H9 (cell line): Measurements from ENCODE around the gene CUEDC1. TPM values are rescaled to one million over a fixed set of nuclear protein-coding genes. Genes with fewer than 3 reads are reported as not detected.
A peak's percentile ranks its signal among the peaks of the same experiment; 100 is the strongest.

ENCODE experiments used
- DNase-seq: peaks from one replicate; pipeline ENCODE4 v3.0.0-alpha.2; 2017
- H2AFZ ChIP-seq: one replicate; pipeline ENCODE4 v1.6.1; 2013; ENCODE audit warnings: mild to moderate bottlenecking, low read length, control low read depth, moderate library complexity
- H2AK5ac ChIP-seq: 2 replicates; pipeline ENCODE4 v1.6.1; 2013; ENCODE audit warnings: low read length, control low read depth, mixed read lengths; ENCODE audit not compliant: insufficient read length
- H2BK120ac ChIP-seq: one replicate; pipeline ENCODE4 v1.6.1; 2013; ENCODE audit warnings: low read depth, mild to moderate bottlenecking, low read length, control low read depth, inconsistent platforms; ENCODE audit not compliant: poor library complexity, severe bottlenecking
- H2BK12ac ChIP-seq: 2 replicates; pipeline ENCODE4 v1.6.1; 2013; ENCODE audit warnings: low read length, control low read depth, mixed read lengths, low read depth; ENCODE audit not compliant: insufficient read length
- H2BK15ac ChIP-seq: 2 replicates; pipeline ENCODE4 v1.6.1; 2013; ENCODE audit warnings: low read depth, low read length, control low read depth
- H2BK20ac ChIP-seq: one replicate; pipeline ENCODE4 v1.6.1; 2013; ENCODE audit warnings: low read depth, mild to moderate bottlenecking, low read length, control low read depth, inconsistent platforms; ENCODE audit not compliant: poor library complexity, severe bottlenecking
- H2BK5ac ChIP-seq: 2 replicates; pipeline ENCODE4 v1.6.1; 2013; ENCODE audit warnings: low read length, control low read depth, mixed read lengths; ENCODE audit not compliant: insufficient read length
- H3K14ac ChIP-seq: 2 replicates; pipeline ENCODE4 v1.6.1; 2013; ENCODE audit warnings: low read length, control low read depth; ENCODE audit not compliant: insufficient read depth
- H3K18ac ChIP-seq: 2 replicates; pipeline ENCODE4 v1.6.1; 2013; ENCODE audit warnings: low read depth, mild to moderate bottlenecking, mixed read lengths, low read length, control low read depth; ENCODE audit not compliant: insufficient read length
- H3K23ac ChIP-seq: 2 replicates; pipeline ENCODE4 v1.6.1; 2013; ENCODE audit warnings: low read length, control low read depth, mixed read lengths, low read depth; ENCODE audit not compliant: insufficient read length
- H3K23me2 ChIP-seq: 2 replicates; pipeline ENCODE4 v1.6.1; 2013; ENCODE audit warnings: low read depth, mild to moderate bottlenecking, mixed read lengths, low read length, control low read depth; ENCODE audit not compliant: insufficient read length, poor library complexity, severe bottlenecking
- H3K27ac ChIP-seq: 2 replicates; pipeline ENCODE4 v1.5.1; 2013; ENCODE audit warnings: low read length, control low read depth, mixed read lengths, low read depth; ENCODE audit not compliant: insufficient read length
- H3K27me3 ChIP-seq: 2 replicates; pipeline ENCODE4 v1.6.1; 2013; ENCODE audit warnings: low read length, control low read depth, inconsistent platforms; ENCODE audit not compliant: insufficient read depth
- H3K4ac ChIP-seq: 2 replicates; pipeline ENCODE4 v1.6.1; 2013; ENCODE audit warnings: low read depth, mild to moderate bottlenecking, control low read depth, inconsistent platforms, low read length, moderate library complexity
- H3K4me1 ChIP-seq: 2 replicates; pipeline ENCODE4 v1.6.1; 2013; ENCODE audit warnings: low read length, control low read depth, inconsistent platforms; ENCODE audit not compliant: insufficient read depth
- H3K4me2 ChIP-seq: 2 replicates; pipeline ENCODE4 v1.6.1; 2013; ENCODE audit warnings: low read length, control low read depth, mixed read lengths; ENCODE audit not compliant: insufficient read length, insufficient read depth
- H3K56ac ChIP-seq: 2 replicates; pipeline ENCODE4 v1.6.1; 2013; ENCODE audit warnings: low read depth, mild to moderate bottlenecking, mixed read lengths, low read length, control low read depth; ENCODE audit not compliant: insufficient read length
- H3K79me1 ChIP-seq: 2 replicates; pipeline ENCODE4 v1.6.1; 2013; ENCODE audit warnings: low read depth, mild to moderate bottlenecking, moderate library complexity, low read length, control low read depth, inconsistent platforms; ENCODE audit not compliant: insufficient read depth, poor library complexity, severe bottlenecking
- H3K79me2 ChIP-seq: 2 replicates; pipeline ENCODE4 v1.6.1; 2013; ENCODE audit warnings: low read length, control low read depth, inconsistent platforms; ENCODE audit not compliant: insufficient read depth
- H3K9ac ChIP-seq: 2 replicates; pipeline ENCODE4 v1.6.1; 2013; ENCODE audit warnings: low read length, control low read depth, mixed read lengths; ENCODE audit not compliant: insufficient read length; ENCODE audit errors: extremely low read depth
- H3K9me3 ChIP-seq: one replicate; pipeline ENCODE4 v1.6.1; 2013; ENCODE audit warnings: low read depth, low read length, inconsistent platforms; ENCODE audit not compliant: control insufficient read depth
- H3T11ph ChIP-seq: one replicate; pipeline ENCODE4 v1.6.1; 2013; ENCODE audit warnings: mild to moderate bottlenecking, low read length, control low read depth, inconsistent platforms
- H4K20me1 ChIP-seq: one replicate; pipeline ENCODE4 v1.6.1; 2013; ENCODE audit not compliant: control insufficient read depth, insufficient read length, insufficient read depth
- H4K5ac ChIP-seq: 2 replicates; pipeline ENCODE4 v1.6.1; 2013; ENCODE audit warnings: low read depth, mild to moderate bottlenecking, mixed read lengths, low read length, control low read depth; ENCODE audit not compliant: insufficient read length
- H4K8ac ChIP-seq: replicated peaks from 2 replicates; pipeline ENCODE4 v1.6.1; 2013; ENCODE audit warnings: low read length, control low read depth, mixed read lengths, low read depth; ENCODE audit not compliant: insufficient read length
- H4K91ac ChIP-seq: 2 replicates; pipeline ENCODE4 v1.6.1; 2013; ENCODE audit warnings: low read depth, mild to moderate bottlenecking, moderate library complexity, mixed read lengths, low read length, control low read depth; ENCODE audit not compliant: insufficient read length
- H3K27ac Mint-ChIP-seq, 3 experiments: 2 replicates in 2 of 3; 3 replicates in 1 of 3; pipeline ENCODE4 v1.8.0; 2020 to 2021; ENCODE audit warnings: mixed read lengths in 3 of 3, mild to moderate bottlenecking in 1 of 3, moderate library complexity in 1 of 3
- H3K27me3 Mint-ChIP-seq: 2 replicates; pipeline ENCODE4 v1.8.0; 2021; ENCODE audit warnings: low read depth, mild to moderate bottlenecking, moderate library complexity, mixed read lengths
- H3K36me3 Mint-ChIP-seq, 3 experiments: 2 replicates in 2 of 3; 3 replicates in 1 of 3; pipeline ENCODE4 v1.8.0; 2020 to 2021; ENCODE audit warnings: low read depth in 3 of 3, mixed read lengths in 3 of 3; ENCODE audit not compliant: insufficient read depth in 1 of 3
- H3K4me1 Mint-ChIP-seq, 2 experiments: 2 replicates each; pipeline ENCODE4 v1.8.0; 2020; ENCODE audit warnings: mixed read lengths in 2 of 2
- H3K4me3 Mint-ChIP-seq, 2 experiments: 2 replicates in 1 of 2; 3 replicates in 1 of 2; pipeline ENCODE4 v1.8.0; 2020 to 2021; ENCODE audit warnings: mild to moderate bottlenecking in 2 of 2, mixed read lengths in 2 of 2, moderate library complexity in 1 of 2
- H3K9me3 Mint-ChIP-seq, 2 experiments: 2 replicates in 1 of 2; 3 replicates in 1 of 2; pipeline ENCODE4 v1.8.0; 2020; ENCODE audit warnings: mild to moderate bottlenecking in 2 of 2, mixed read lengths in 2 of 2, moderate library complexity in 1 of 2
- WGBS: extraction: QIAGEN DNeasy Blood & Tissue Kit; methylation state at CpG from one replicate; pipeline ENCODE4 v1.1.7; 2013; ENCODE audit warnings: missing lambda C conversion rate, low lambda C conversion rate, mixed read lengths; ENCODE audit not compliant: insufficient read length; ENCODE audit errors: extremely low coverage; 5-methylcytosine and 5-hydroxymethylcytosine counted together
- total RNA-seq: library from RNA; stranded (reverse); gene quantifications from 2 replicates; pipeline ENCODE4 v1.2.1, GENCODE V29; 2021
- TF ChIP-seq, protein P1 (sequence below): fragments of 200-600 bp; sonication (generic); conservative IDR thresholded peaks from 3 replicates; pipeline ENCODE4 v1.8.0; 2021; ENCODE audit warnings: antibody characterized with exemption, mild to moderate bottlenecking

CUEDC1 gene
- total RNA-seq, 1 experiment from 2014 or later, result 7.3 TPM

DNA sequence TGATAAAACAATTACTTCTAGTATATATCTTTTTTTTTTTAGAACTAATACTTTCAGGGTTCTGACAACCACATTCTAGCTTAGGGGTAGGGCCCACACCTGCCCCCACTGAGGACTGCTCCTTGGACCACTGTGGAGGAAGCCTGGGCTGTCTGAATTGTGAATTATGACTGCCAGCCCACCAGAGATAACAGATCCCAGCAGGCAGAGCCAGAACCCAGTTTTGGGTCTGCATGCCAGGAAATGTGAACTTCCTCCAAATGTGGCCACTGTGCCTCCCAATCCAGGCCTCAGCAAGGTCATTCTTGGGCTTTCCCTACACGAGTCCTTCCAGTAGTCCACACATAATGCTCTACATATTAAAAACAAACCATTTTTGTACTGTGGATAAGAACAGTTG is 16.9 kb upstream of the CUEDC1 start:
- DNase-seq, result no peak
- peak overlapping the region in 1 of 3 experiments; percentile 87; a peak in 3 of 7 replicates for H3K27ac Mint-ChIP-seq
- no CpG with 5 or more reads among the region's 1 CpG for WGBS

More for the DNA sequence above, 16.9 kb upstream of the CUEDC1 start:
- Histone ChIP-seq H3K27ac (no peak overlapping the region), H3K23me2 (no peaks in the 10 kb centered on the region), H3K23ac (no peak overlapping the region), H3K18ac (no peak overlapping the region), H3K9ac (no peak overlapping the region), H3K4me1 (peaks cover 2% of the 10 kb centered on the region; the same call in 1 of the 2 replicates), H2BK120ac (no peak overlapping the region), H4K8ac (no peak overlapping the region), H2AFZ (no peak overlapping the region), H2BK15ac (no peak overlapping the region), H3K79me2 (no peaks in the 10 kb centered on the region), H4K91ac (no peak overlapping the region), H3K56ac (no peak overlapping the region), H3T11ph (no peak overlapping the region), H3K27me3 (no peaks in the 10 kb centered on the region), H2AK5ac (no peak overlapping the region), H2BK5ac (no peak overlapping the region), H2BK12ac (no peak overlapping the region), H3K9me3 (no peaks in the 10 kb centered on the region), H3K4me2 (no peak overlapping the region), H4K20me1 (no peaks in the 10 kb centered on the region), H4K5ac (no peak overlapping the region), H3K4ac (no peak overlapping the region), H2BK20ac (no peak overlapping the region), H3K14ac (no peak overlapping the region), H3K79me1 (no peaks in the 10 kb centered on the region)
- H3K4me1 Mint-ChIP-seq, result peaks cover 7% of the 10 kb centered on the region in 2 experiments
- H3K36me3 Mint-ChIP-seq, result peaks cover 24 to 45% (median 39%) of the 10 kb centered on the region in 3 experiments; a peak in 6 of 7 replicates
- TF ChIP-seq, protein P1, sequence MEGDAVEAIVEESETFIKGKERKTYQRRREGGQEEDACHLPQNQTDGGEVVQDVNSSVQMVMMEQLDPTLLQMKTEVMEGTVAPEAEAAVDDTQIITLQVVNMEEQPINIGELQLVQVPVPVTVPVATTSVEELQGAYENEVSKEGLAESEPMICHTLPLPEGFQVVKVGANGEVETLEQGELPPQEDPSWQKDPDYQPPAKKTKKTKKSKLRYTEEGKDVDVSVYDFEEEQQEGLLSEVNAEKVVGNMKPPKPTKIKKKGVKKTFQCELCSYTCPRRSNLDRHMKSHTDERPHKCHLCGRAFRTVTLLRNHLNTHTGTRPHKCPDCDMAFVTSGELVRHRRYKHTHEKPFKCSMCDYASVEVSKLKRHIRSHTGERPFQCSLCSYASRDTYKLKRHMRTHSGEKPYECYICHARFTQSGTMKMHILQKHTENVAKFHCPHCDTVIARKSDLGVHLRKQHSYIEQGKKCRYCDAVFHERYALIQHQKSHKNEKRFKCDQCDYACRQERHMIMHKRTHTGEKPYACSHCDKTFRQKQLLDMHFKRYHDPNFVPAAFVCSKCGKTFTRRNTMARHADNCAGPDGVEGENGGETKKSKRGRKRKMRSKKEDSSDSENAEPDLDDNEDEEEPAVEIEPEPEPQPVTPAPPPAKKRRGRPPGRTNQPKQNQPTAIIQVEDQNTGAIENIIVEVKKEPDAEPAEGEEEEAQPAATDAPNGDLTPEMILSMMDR, result no peak
- H3K4me3 Mint-ChIP-seq, result no peak overlapping the region
- H3K27me3 Mint-ChIP-seq, result no peaks in the 10 kb centered on the region; the same call in 1 of the 2 replicates
- no peaks in the 10 kb centered on the region for H3K9me3 Mint-ChIP-seq
